Bronchial epithelial cell (primary cell): ENCODE results near the gene MDC1. TPM values are rescaled to one million over a fixed set of nuclear protein-coding genes. Genes with fewer than 3 reads are reported as not detected.

ENCODE experiments used
- DNase-seq: peaks from one replicate; pipeline ENCODE4 v3.0.0-alpha.2; 2010; ENCODE audit warnings: low read depth
- FAIRE-seq: peaks from 2 replicates; lab custom pipeline; 2011; peaks lifted over from hg19 to GRCh38; lab: Jason Lieb, UNC
- H3K27me3 ChIP-seq: 2 replicates; pipeline ENCODE4 v1.5.1; 2011; ENCODE audit warnings: low read length; ENCODE audit not compliant: control insufficient read depth, insufficient read depth
- H3K36me3 ChIP-seq: 2 replicates; pipeline ENCODE4 v1.5.1; 2011; ENCODE audit warnings: low read length; ENCODE audit not compliant: control insufficient read depth, insufficient read depth
- H3K4me3 ChIP-seq: 2 replicates; pipeline ENCODE4 v1.5.1; 2011; ENCODE audit warnings: mild to moderate bottlenecking, low read depth, low read length, control low read depth
- CTCF ChIP-seq: IDR thresholded peaks from 2 replicates; pipeline ENCODE4 v1.5.1; 2011; ENCODE audit warnings: mild to moderate bottlenecking, moderate library complexity, low read length, control low read depth, inconsistent platforms; ENCODE audit not compliant: insufficient read depth, severe bottlenecking
- total RNA-seq: library from RNA; depleted of rRNA; stranded (reverse); fragments of >200 nt; gene quantifications from 2 replicates; pipeline ENCODE4 v1.2.1, GENCODE V29; 2014

The MDC1 gene
- total RNA-seq, 1 donor from 2014 or later, result 2.4 TPM

GRCh38 chr6:30747300-30747687 is 30.2 kb upstream of the MDC1 start:
- Histone ChIP-seq H3K4me3 (no peak overlapping the region), H3K27me3 (no peaks in the 10 kb centered on the region), H3K36me3 (peaks cover 7% of the 10 kb centered on the region)
- no peak for TF ChIP-seq CTCF
- no peak for FAIRE-seq
- peak; percentile 37 for DNase-seq

DNA sequence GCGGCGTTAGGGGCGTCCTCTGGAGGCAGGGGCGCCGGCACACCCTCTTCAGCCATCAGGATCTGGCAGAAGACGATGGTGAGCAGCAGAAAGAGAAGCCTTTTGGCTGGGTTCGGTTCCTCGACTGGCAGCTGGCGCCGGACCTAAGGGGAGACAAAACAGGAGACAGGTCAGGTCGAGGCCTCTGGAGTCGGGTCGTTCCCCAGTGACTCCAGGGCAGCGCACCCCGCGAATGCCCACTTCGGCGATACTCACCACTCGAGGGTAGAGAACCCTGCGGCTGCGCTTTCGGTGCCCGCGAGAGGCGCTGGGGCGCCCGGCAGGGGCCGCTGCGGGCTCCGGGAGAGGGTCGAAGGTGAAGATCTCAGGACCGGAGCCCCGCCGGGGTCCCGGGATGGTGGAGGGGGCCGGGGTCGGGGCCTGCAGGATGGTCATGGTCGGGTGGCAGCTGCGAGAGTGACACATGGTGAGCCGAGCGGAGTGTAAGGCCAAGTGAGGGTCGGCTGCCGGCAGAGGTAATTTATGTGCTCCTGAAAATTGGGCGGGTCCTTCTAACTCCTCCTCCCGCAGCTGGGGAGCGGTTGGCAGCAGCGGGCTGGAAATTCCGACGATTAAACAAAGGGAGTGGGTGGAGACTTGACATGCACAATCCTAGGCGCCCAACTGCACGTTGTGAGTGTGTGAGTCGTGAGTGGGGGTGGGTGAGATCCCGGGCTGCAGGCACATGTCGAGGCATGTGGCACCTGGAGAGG is 27.1 kb upstream of the MDC1 start, which contains the start of gene IER3:
IER3 (minus strand) TSS at position 494 of the 752 bp plus-strand sequence; CDS start at position 465, 29 bp downstream.
- H3K27me3 ChIP-seq, result no peaks in the 10 kb centered on the region
- peak within 1 kb of the TSS; percentile 89 for H3K4me3 ChIP-seq
- peak; percentile 71 for TF ChIP-seq CTCF
- no peak for FAIRE-seq
- DNase-seq, result peak; percentile 95
- H3K36me3 ChIP-seq, result peaks cover 7% of the 10 kb centered on the region

- FAIRE-seq, result no peak
- no peak for TF ChIP-seq CTCF
- no peak for DNase-seq
Measured at GRCh38 chr6:30743099-30744053, 26.3 kb upstream of the MDC1 start.

GRCh38 chr6:30742316-30743098 is 25.4 kb upstream of the MDC1 start, which contains the start of gene FLOT1:
FLOT1 (minus strand) TSS chr6:30742687; CDS start chr6:30742189, 498 bp downstream.
- DNase-seq (peak; percentile 95), FAIRE-seq (no peak)
- TF ChIP-seq CTCF, result no peak
- H3K36me3 ChIP-seq, result peaks cover 7% of the 10 kb centered on the region
- peak within 1 kb of the TSS; percentile 89 for H3K4me3 ChIP-seq
- H3K27me3 ChIP-seq, result no peaks in the 10 kb centered on the region

More at GRCh38 chr6:30743099-30744053, 26.3 kb upstream of the MDC1 start:
- no peaks in the 10 kb centered on the region for H3K27me3 ChIP-seq
- H3K4me3 ChIP-seq, result peak overlapping the region; percentile 89
- peaks cover 7% of the 10 kb centered on the region for H3K36me3 ChIP-seq

- DNase-seq (no peak), FAIRE-seq (no peak)
- TF ChIP-seq CTCF, result no peak
- peak overlapping the region; percentile 35 for H3K4me3 ChIP-seq
- H3K27me3 ChIP-seq, result no peaks in the 10 kb centered on the region
- peaks cover 7% of the 10 kb centered on the region for H3K36me3 ChIP-seq
Measured at GRCh38 chr6:30741789-30742315, 24.8 kb upstream of the MDC1 start.
